GM10248 (cell line): ENCODE measurements around the gene ARHGEF19.

ENCODE experiments used
- CTCF ChIA-PET: fragments of 300-600 bp; sonication (Branson Sonifier 250); formaldehyde crosslinking; extraction: SDS; loops from one replicate; lab custom pipeline; 2021; ENCODE audit warnings: antibody characterized with exemption; lab: Yijun Ruan, JAX
- POLR2A ChIA-PET: fragments of 350-650 bp; sonication (Branson Sonifier 250); formaldehyde crosslinking; extraction: SDS; loops from one replicate; lab custom pipeline; 2020; ENCODE audit warnings: antibody characterized with exemption; lab: Yijun Ruan, JAX
- DNase-seq: peaks from one replicate; pipeline ENCODE4 v3.0.0; 2012; ENCODE audit errors: extremely low spot score
- TF ChIP-seq, protein P1 (sequence below): IDR thresholded peaks from 2 replicates; pipeline ENCODE4 v1.5.1; 2012; ENCODE audit warnings: mild to moderate bottlenecking, low read depth; ENCODE audit errors: extremely low read depth, missing control alignments, control extremely low read depth

The ARHGEF19 gene

DNA sequence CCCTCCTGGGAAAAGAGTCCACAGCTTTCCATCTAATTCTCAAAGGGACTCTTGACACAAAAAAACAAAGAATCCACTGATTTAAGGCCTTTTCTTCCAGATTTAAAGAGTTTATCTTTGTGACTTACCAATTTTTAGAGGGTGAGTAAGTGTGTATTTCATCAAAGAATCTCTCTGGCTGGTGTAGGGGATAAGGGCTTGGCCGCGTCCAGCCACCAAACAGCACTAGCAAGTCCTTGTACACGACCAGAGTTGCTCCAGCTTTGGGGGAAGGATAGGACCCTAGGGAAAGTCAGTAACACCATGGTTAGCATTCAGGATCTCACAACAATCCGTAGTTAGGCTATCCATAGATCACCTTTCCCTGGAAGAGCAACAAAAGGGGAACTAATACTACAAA is 44.0 kb upstream of the ARHGEF19 start:
- TF ChIP-seq, protein P1, sequence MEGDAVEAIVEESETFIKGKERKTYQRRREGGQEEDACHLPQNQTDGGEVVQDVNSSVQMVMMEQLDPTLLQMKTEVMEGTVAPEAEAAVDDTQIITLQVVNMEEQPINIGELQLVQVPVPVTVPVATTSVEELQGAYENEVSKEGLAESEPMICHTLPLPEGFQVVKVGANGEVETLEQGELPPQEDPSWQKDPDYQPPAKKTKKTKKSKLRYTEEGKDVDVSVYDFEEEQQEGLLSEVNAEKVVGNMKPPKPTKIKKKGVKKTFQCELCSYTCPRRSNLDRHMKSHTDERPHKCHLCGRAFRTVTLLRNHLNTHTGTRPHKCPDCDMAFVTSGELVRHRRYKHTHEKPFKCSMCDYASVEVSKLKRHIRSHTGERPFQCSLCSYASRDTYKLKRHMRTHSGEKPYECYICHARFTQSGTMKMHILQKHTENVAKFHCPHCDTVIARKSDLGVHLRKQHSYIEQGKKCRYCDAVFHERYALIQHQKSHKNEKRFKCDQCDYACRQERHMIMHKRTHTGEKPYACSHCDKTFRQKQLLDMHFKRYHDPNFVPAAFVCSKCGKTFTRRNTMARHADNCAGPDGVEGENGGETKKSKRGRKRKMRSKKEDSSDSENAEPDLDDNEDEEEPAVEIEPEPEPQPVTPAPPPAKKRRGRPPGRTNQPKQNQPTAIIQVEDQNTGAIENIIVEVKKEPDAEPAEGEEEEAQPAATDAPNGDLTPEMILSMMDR: no peak
- CTCF ChIA-PET: no interaction called here
- POLR2A ChIA-PET: no interaction called here
- no peak for DNase-seq

DNA sequence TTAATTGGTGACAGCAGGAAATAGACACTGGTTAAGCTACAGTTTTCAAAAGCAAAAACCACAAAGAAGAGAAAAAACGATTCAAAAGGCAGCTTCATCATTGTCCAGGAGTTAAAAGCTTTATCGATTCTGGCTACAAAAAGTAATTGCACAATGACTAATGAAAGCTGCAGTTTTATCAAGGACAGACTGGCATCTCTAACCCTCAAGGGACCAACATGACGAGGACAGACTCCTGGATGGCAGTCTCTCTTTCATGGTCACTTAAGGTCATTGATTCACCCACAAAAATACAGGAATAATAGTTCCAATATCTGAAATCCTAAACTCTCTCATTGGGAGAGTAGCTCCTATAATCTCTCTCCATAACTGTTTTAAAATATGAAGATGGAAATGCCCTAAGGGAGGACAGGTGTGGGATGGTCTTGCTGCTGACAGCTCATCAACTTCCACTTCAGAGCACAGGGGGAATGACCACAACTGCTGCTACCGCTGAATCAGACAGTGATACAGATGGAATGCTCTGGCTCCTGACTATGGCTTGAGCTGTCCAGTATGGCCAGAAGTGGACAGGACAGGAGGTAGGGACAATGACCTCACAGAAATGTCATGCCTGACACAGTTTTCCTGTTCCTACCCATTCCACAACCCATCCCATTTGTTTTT is 41.9 kb upstream of the ARHGEF19 start:
- ChIA-PET POLR2A (no interaction called here), CTCF (interaction anchor here (0.7 to 2.8 kb wide), 3 partner anchors 10 to 171 kb away, joined by 3 to 20 read pairs (median 3); no protein-coding TSS in a partner anchor)
- no peak for DNase-seq
- TF ChIP-seq, protein P1: no peak

DNA sequence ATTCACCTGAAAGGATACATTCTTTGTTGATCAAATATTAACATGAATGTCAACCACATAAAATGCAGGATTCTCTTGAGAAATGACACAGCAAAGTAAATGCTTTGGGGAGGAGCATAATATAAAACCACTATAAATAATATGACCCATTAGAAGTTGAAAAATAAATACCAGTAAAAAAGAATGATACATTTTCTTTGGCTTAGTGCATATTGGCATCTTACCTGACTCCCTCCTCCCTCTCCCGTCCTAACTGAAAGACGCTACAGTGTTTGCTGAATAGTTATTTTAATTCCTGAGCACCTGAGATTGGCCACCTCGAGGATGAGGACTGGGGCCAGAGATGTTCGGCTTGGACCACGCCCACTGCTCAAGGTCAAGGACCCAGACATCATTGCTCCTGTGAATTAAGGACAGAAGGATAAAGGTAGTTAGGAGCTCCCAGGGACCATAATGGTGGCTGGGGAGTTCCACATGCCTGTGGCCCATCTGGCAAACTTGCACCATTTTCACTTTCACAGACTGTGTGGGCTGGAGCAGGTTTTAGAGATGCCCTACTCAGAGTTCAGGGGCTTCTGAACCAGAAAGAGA is 41.0 kb upstream of the ARHGEF19 start:
- ChIA-PET CTCF (interaction anchor here (0.8 to 2.8 kb wide), 2 partner anchors 9 to 170 kb away, joined by 3 to 20 read pairs; no protein-coding TSS in a partner anchor), POLR2A (no interaction called here)
- TF ChIP-seq, protein P1: no peak
- no peak for DNase-seq

DNA sequence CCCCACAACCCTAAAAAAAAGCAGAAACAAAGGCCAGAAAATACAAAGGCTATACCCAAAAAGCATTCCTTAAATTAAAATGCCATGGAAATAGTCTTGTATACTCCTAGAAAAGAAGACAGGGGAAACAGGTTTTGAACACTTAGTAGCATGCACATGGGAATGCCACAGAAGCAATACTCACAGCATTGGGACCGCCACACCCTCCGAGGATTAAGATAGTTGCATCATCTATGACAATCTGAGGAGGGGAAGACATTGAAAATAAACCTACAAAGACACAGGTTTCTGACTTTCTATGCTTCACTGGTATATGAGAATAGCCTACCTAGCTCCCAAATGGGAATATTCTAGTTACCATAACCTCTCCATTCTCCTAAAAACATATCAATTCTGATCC is 40.5 kb upstream of the ARHGEF19 start:
- ChIA-PET POLR2A (no interaction called here), CTCF (interaction anchor here (2.8 kb wide), 1 partner anchor 8 kb away, joined by 20 read pairs; no protein-coding TSS in a partner anchor)
- TF ChIP-seq, protein P1: no peak
- no peak for DNase-seq

DNA sequence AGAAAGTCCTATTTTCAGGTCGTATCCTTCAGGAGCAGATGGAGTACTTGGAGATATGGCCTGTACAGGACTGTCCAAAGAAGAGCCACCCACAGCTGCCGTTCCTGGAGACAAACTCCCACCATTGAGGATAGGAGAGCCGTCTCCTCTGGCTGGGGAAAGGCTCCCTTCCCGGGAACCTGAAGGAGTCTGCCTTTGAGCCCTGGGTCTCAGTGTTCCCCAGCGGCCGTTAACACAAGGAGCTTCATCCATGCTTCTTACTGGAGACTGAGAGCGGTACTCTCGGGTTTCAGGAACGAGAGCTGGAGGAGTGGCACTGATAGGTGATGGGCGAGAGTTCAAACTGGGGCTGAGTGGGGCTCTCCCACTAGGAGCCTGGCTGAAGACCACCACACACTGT is 38.9 kb upstream of the ARHGEF19 start:
- TF ChIP-seq, protein P1: no peak
- CTCF ChIA-PET: interaction anchor here (0.7 kb wide), 1 partner anchor 9 kb away, joined by 3 read pairs; no protein-coding TSS in a partner anchor
- no peak for DNase-seq

DNA sequence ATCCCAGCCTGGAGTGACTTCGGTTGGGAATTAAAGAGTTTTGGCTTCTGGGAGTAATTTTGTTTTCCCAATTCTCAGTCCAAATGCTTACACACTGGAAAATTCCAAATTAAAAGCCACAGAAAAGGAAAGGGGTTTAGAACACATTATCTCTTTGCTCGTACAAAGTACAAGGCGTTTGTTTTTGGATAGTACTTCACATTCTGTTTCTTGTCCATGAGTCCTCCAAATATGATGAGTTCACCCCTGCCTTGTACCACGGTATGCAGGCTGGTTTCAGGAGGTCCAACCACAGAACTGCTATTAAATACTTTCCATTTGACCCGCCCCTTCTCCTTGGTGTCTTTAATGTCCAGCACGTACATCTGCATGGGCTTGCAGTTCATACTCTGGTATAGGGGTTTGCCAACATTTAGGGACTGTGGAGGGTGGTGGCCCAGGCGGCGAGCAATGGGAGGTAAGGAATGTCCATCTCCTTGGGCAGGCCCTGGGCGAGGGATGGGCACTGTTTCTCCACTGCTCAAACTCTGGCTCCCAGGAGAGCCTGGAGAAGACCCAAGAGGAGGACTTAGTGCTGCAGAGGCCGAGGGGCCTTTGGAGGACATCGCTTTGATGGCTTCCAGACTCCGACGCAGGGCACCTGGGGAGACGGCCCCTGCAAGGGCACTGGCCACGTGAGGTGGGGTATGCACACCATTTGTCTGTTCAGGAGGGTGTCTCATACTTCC is 38.2 kb upstream of the ARHGEF19 start:
- DNase-seq: no peak
- CTCF ChIA-PET: no interaction called here
- TF ChIP-seq, protein P1: no peak
- POLR2A ChIA-PET: no interaction called here

More for the DNA sequence above, 38.9 kb upstream of the ARHGEF19 start:
- POLR2A ChIA-PET: no interaction called here
